MM.1S (cell line): ENCODE results near the gene UTP15.

ENCODE experiments used
- CTCF ChIP-seq: fragments of 300-600 bp; sonication (generic); IDR thresholded peaks from 2 replicates; pipeline ENCODE4 v1.5.1; 2016; ENCODE audit warnings: antibody characterized with exemption, low read length, mixed read lengths
- EZH2 ChIP-seq: fragments of 300-600 bp; sonication (generic); optimal IDR thresholded peaks from 2 replicates; pipeline ENCODE3; 2017; ENCODE audit warnings: low read depth, mild to moderate bottlenecking, antibody characterized with exemption, low read length, mixed read lengths
- EZH2phosphoT487 ChIP-seq: fragments of 300-600 bp; sonication (generic); IDR thresholded peaks from 2 replicates; pipeline ENCODE4 v1.6.1; 2018; ENCODE audit warnings: antibody characterized with exemption, low read length

- no peak for TF ChIP-seq CTCF
- TF ChIP-seq EZH2 = no peak
- no peak for TF ChIP-seq EZH2phosphoT487
Observed at GRCh38 chr5:73623060-73623459, 57.5 kb downstream of the UTP15 start.
